ENCODE data around the gene MACF1. TPM values are rescaled to one million over a fixed set of nuclear protein-coding genes. Genes with fewer than 3 reads are reported as not detected.
A peak's percentile ranks its signal among the peaks of the same experiment; 100 is the strongest.

Gene MACF1
- total and polyA plus RNA-seq, 2 of the 13 experiments (the other 11 are each of a cell fraction or from before 2014, with no cell fraction given), result 36.7 to 65.4 TPM

DNA sequence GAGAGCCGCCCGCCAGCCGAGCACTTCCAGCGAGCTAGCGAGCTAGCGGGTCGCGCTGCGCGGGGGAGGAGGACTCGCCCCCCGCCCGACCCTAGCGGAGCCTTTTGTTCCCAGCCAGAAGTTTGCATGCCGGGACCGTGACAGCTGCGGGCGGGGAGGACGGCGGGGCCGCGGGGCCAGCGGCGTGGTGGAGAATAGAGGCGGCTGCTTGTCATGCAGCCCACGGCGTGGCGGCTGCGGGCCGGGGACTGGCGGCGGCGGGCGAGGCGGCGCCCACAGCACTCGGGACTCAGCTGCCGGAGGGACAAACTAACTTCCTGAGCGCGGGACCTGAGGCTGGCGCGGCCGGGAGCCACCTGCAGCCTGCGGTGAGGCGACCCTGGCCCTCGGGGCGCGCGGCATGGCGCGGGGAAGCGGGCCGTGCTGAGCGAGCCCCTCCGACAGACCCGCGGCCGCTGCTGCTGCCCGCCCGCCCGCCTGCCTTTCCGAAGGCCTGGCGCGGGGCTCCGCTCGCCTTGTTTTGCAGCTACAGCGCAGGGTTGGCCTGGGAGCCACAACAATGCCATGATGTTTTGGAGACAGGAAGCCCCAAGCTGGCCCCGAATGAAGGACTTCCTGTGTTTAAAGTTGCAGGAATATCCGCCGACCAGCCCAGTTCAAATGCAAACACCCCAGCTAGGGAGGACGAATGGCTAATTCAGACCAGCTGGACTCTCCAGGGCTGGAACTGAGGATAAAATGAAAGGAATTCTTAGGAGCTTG lies 204.7 kb downstream of the MACF1 start (continued):
- TF ChIP-seq, protein P1, sequence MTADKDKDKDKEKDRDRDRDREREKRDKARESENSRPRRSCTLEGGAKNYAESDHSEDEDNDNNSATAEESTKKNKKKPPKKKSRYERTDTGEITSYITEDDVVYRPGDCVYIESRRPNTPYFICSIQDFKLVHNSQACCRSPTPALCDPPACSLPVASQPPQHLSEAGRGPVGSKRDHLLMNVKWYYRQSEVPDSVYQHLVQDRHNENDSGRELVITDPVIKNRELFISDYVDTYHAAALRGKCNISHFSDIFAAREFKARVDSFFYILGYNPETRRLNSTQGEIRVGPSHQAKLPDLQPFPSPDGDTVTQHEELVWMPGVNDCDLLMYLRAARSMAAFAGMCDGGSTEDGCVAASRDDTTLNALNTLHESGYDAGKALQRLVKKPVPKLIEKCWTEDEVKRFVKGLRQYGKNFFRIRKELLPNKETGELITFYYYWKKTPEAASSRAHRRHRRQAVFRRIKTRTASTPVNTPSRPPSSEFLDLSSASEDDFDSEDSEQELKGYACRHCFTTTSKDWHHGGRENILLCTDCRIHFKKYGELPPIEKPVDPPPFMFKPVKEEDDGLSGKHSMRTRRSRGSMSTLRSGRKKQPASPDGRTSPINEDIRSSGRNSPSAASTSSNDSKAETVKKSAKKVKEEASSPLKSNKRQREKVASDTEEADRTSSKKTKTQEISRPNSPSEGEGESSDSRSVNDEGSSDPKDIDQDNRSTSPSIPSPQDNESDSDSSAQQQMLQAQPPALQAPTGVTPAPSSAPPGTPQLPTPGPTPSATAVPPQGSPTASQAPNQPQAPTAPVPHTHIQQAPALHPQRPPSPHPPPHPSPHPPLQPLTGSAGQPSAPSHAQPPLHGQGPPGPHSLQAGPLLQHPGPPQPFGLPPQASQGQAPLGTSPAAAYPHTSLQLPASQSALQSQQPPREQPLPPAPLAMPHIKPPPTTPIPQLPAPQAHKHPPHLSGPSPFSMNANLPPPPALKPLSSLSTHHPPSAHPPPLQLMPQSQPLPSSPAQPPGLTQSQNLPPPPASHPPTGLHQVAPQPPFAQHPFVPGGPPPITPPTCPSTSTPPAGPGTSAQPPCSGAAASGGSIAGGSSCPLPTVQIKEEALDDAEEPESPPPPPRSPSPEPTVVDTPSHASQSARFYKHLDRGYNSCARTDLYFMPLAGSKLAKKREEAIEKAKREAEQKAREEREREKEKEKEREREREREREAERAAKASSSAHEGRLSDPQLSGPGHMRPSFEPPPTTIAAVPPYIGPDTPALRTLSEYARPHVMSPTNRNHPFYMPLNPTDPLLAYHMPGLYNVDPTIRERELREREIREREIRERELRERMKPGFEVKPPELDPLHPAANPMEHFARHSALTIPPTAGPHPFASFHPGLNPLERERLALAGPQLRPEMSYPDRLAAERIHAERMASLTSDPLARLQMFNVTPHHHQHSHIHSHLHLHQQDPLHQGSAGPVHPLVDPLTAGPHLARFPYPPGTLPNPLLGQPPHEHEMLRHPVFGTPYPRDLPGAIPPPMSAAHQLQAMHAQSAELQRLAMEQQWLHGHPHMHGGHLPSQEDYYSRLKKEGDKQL (CRISPR knock-in tag; IDR thresholded peaks at IDR 0.05; ENCODE audit: low read depth), result no peak
- TF ChIP-seq, protein P2, sequence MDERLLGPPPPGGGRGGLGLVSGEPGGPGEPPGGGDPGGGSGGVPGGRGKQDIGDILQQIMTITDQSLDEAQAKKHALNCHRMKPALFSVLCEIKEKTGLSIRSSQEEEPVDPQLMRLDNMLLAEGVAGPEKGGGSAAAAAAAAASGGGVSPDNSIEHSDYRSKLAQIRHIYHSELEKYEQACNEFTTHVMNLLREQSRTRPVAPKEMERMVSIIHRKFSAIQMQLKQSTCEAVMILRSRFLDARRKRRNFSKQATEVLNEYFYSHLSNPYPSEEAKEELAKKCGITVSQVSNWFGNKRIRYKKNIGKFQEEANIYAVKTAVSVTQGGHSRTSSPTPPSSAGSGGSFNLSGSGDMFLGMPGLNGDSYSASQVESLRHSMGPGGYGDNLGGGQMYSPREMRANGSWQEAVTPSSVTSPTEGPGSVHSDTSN (CRISPR knock-in tag; IDR thresholded peaks at IDR 0.05), result no peak
- no peak for TF ChIP-seq YEATS2 (CRISPR knock-in tag; IDR thresholded peaks at IDR 0.05; ENCODE audit: borderline replicate concordance)
- no peak for TF ChIP-seq ZNF30 (CRISPR knock-in tag; IDR thresholded peaks at IDR 0.05)
- TF ChIP-seq SMAD3 (CRISPR knock-in tag; IDR thresholded peaks at IDR 0.05), result no peak
- TF ChIP-seq ZNF280B (CRISPR knock-in tag; IDR thresholded peaks at IDR 0.05; ENCODE audit: borderline replicate concordance), result no peak
- TF ChIP-seq, protein P3, sequence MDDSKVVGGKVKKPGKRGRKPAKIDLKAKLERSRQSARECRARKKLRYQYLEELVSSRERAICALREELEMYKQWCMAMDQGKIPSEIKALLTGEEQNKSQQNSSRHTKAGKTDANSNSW (CRISPR knock-in tag; IDR thresholded peaks at IDR 0.05; ENCODE audit: borderline replicate concordance), result no peak
- 0 out of 2 replicates have a peak, but pooled peaks have one; percentile 53 for TF ChIP-seq ZNF235 (CRISPR knock-in tag; IDR thresholded peaks at IDR 0.05; ENCODE audit: borderline replicate concordance)
- no peak for TF ChIP-seq TP53 (CRISPR knock-in tag; conservative IDR thresholded peaks at IDR 0.05)
- TF ChIP-seq ZNF142 (CRISPR knock-in tag; IDR thresholded peaks at IDR 0.05), result peak; percentile 88
- TF ChIP-seq TSC22D2 (CRISPR knock-in tag; IDR thresholded peaks at IDR 0.05; ENCODE audit: borderline replicate concordance), result no peak
- TF ChIP-seq ZNF780A (CRISPR knock-in tag; IDR thresholded peaks at IDR 0.05), result no peak

All from HepG2 (cell line).